ENCODE measurements around the gene APH1A.
"Not testable (repeated sequence)": the region's sequence is repeated elsewhere in the genome, so short reads cannot be mapped to it uniquely, and the experiment has no call there.

The APH1A gene

GRCh38 chr1:150233359-150234308, 35.2 kb downstream of the APH1A start:
- no peak for TF ChIP-seq ZNF274 (IDR thresholded peaks at IDR 0.05; ENCODE audit: low read depth, low read length)
- H3K4me3 ChIP-seq (ENCODE audit: low read length): peak overlapping the region; percentile 93

GRCh38 chr1:150232921-150233320, 35.9 kb downstream of the APH1A start:
- H3K4me3 ChIP-seq (ENCODE audit: low read length): not testable (repeated sequence)

- not testable (repeated sequence) for H3K4me3 ChIP-seq (ENCODE audit: low read length)
Measured at GRCh38 chr1:150228246-150228645, 40.6 kb downstream of the APH1A start.

- TF ChIP-seq ZNF274 (IDR thresholded peaks at IDR 0.05; ENCODE audit: low read depth, low read length): no peak
- H3K4me3 ChIP-seq (ENCODE audit: low read length): no peak overlapping the region
Measured at GRCh38 chr1:150227228-150227627, 41.6 kb downstream of the APH1A start.

DNA sequence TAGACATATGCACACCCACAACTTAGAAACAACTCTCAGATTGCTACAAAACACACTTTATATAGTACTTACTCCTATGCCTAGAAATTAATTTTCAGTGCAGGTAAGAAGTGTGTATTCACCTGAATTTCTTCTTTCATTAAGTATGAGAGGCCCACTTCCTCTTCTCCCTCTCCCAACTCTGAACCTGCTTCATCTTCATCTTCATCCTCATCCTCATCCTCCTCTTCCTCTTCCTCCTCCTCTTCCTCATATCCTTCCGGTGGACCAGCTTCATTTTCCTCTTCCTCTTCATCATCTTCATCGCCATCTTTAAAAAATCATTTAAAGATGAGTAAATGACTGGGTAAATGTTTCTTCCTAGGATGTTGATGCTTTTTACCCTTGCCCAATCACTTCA, 42.3 kb downstream of the APH1A start:
- TF ChIP-seq ZNF274 (IDR thresholded peaks at IDR 0.05; ENCODE audit: low read depth, low read length): no peak
- no peak overlapping the region for H3K4me3 ChIP-seq (ENCODE audit: low read length)

DNA sequence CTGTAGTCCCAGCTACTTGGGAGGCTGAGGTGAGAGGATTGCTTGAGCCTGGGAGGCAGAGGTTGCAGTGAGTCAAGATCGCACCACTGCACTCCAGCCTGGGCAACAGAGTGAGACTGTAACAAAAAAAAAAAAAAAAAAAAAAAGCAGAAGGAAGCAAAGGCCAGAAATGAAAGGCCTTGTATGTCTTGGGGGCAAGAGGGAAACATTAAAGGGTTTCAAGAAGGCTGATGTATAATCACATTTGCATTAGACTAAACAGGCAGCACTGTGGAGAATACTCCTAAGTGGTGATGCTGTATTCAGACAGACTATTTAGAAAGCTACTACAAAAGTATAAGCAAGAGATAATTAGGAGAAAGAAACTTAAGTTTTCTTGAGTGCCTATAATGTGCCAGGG, 43.3 kb downstream of the APH1A start:
- H3K4me3 ChIP-seq (ENCODE audit: low read length): no peak overlapping the region
- no peak for TF ChIP-seq ZNF274 (IDR thresholded peaks at IDR 0.05; ENCODE audit: low read depth, low read length)

DNA sequence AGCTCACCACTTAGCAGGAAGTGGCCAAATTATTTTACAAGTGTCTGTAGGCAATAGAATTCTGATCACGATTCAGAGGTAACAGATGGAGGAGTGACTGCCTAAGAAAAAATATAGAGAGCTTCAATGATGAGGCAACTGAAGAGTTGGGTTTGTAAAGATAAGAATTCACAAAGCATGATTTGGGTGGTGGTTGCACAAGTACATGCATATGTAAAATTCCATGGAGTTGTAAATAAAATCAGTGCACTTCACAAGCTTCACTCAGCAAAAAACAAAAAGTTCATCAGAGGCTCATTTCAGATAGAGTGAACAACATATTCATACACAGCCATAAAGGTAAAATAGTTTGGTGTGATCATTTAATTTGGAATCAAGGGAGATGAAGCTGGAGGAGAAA, 43.8 kb downstream of the APH1A start:
- no peak for TF ChIP-seq ZNF274 (IDR thresholded peaks at IDR 0.05; ENCODE audit: low read depth, low read length)

DNA sequence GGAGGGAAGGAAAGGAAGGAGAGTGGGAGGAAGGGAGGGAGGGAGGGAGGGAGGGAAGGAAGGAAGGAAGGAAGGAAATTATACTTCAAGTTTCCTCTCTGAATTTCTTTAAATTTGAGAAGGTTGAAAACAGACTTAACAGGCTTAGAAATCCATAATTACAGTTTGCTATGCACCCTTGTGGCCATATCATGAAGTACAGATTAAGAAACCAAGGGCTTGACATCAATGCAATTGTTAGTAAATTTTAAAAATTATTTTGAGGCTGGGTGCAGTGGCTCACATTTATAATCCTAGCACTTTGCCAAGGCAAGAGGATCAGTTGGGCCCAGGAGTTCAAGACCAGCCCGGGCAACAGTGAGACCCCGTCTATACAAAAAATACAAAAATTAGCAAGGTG, 47.3 kb downstream of the APH1A start:
- no peak overlapping the region for H3K4me3 ChIP-seq (ENCODE audit: low read length)
- no peak for TF ChIP-seq ZNF274 (IDR thresholded peaks at IDR 0.05; ENCODE audit: low read depth, low read length)

More for the DNA sequence above, 43.8 kb downstream of the APH1A start:
- no peak overlapping the region for H3K4me3 ChIP-seq (ENCODE audit: low read length)

GRCh38 chr1:150215855-150216254, 53.0 kb downstream of the APH1A start:
- H3K4me3 ChIP-seq (ENCODE audit: low read length): not testable (repeated sequence)
